Activated CD4-positive, alpha-beta T cell treated with anti-CD3 and anti-CD28 coated beads, Interleukin-2, amount 50 U/mL, for 1 hour (primary cell): ENCODE measurements around the gene HTN1.
"Not testable (repeated sequence)": the region's sequence is repeated elsewhere in the genome, so short reads cannot be mapped to it uniquely, and the experiment has no call there.

Experiments used
- DNase-seq: peaks from one replicate; pipeline ENCODE4 v3.0.0-alpha.2; 2020

Gene HTN1

GRCh38 chr4:70050138-70050537, at the start of gene HTN1:
Gene HTN1 (plus strand): TSS chr4:70050438. CDS start chr4:70053077, 2,639 bp downstream.
- not testable (repeated sequence) for DNase-seq

- DNase-seq = no peak
These were observed 49.5 kb upstream of the HTN1 start for GRCh38 chr4:70000711-70001110.

GRCh38 chr4:70002507-70002906, 47.7 kb upstream of the HTN1 start:
- DNase-seq = no peak

GRCh38 chr4:70008771-70009170, 41.5 kb upstream of the HTN1 start:
- DNase-seq = no peak

- not testable (repeated sequence) for DNase-seq
These were observed 31.2 kb upstream of the HTN1 start for GRCh38 chr4:70019006-70019405.

GRCh38 chr4:70023218-70023617, 27.0 kb upstream of the HTN1 start:
- no peak for DNase-seq

- DNase-seq = no peak
These were observed 23.2 kb upstream of the HTN1 start for GRCh38 chr4:70027011-70027410.

GRCh38 chr4:70028159-70028558, 22.1 kb upstream of the HTN1 start, which contains the start of gene HTN3:
Gene HTN3 (plus strand): TSS chr4:70028459. CDS start chr4:70030741, 2,282 bp downstream.
- DNase-seq = not testable (repeated sequence)

- DNase-seq = not testable (repeated sequence)
These were observed 12.7 kb upstream of the HTN1 start for GRCh38 chr4:70037559-70037958.

- DNase-seq = not testable (repeated sequence)
These were observed 10.3 kb upstream of the HTN1 start for GRCh38 chr4:70039928-70040327.

- no peak for DNase-seq
These were observed 8.5 kb upstream of the HTN1 start for GRCh38 chr4:70041652-70042286.

- not testable (repeated sequence) for DNase-seq
These were observed 6.3 kb downstream of the HTN1 start for GRCh38 chr4:70056534-70056933.

- no peak for DNase-seq
These were observed 7.4 kb downstream of the HTN1 start for GRCh38 chr4:70057651-70058050.

- DNase-seq = no peak
These were observed 8.9 kb downstream of the HTN1 start for GRCh38 chr4:70059149-70059548.

- no peak for DNase-seq
These were observed 11.8 kb downstream of the HTN1 start for GRCh38 chr4:70062000-70062399.

GRCh38 chr4:70080205-70080604, 30.0 kb downstream of the HTN1 start:
- no peak for DNase-seq

GRCh38 chr4:70099206-70099605, 49.0 kb downstream of the HTN1 start:
- DNase-seq = no peak
